HEK293 (cell line): ENCODE measurements around the gene EXOC2.

ENCODE experiments used
- CTCF ChIP-seq: fragments of 450-650 bp; formaldehyde crosslinking; IDR thresholded peaks from 2 replicates; pipeline ENCODE4 v1.5.1; 2016; ENCODE audit warnings: missing biosample characterization, missing genetic modification characterization
- REST ChIP-seq: fragments of 450-650 bp; formaldehyde crosslinking; IDR thresholded peaks from 2 replicates; pipeline ENCODE4 v1.5.1; 2016; ENCODE audit warnings: missing biosample characterization, missing genetic modification characterization
- SCRT2 ChIP-seq: fragments of 450-650 bp; formaldehyde crosslinking; IDR thresholded peaks from 2 replicates; pipeline ENCODE4 v1.5.1; 2016; ENCODE audit warnings: missing biosample characterization, missing genetic modification characterization
- TCF7L2 ChIP-seq: IDR thresholded peaks from 2 replicates; pipeline ENCODE4 v1.6.1; 2011; ENCODE audit warnings: low read depth, mild to moderate bottlenecking, inconsistent platforms, low read length, moderate library complexity, borderline replicate concordance
- TRIM28 ChIP-seq: IDR thresholded peaks from 2 replicates; pipeline ENCODE4 v1.6.1; 2011; ENCODE audit warnings: low read length, control low read depth, borderline replicate concordance
- ZBTB21 ChIP-seq: fragments of 450-650 bp; formaldehyde crosslinking; IDR thresholded peaks from 2 replicates; pipeline ENCODE4 v1.5.1; 2017; ENCODE audit warnings: missing biosample characterization, missing genetic modification characterization
- ZNF114 ChIP-seq: fragments of 450-650 bp; formaldehyde crosslinking; IDR thresholded peaks from 2 replicates; pipeline ENCODE4 v1.5.0; 2017; ENCODE audit warnings: missing biosample characterization, missing genetic modification characterization
- ZNF169 ChIP-seq: fragments of 450-650 bp; formaldehyde crosslinking; IDR thresholded peaks from 2 replicates; pipeline ENCODE4 v1.5.1; 2016; ENCODE audit warnings: missing biosample characterization, missing genetic modification characterization
- ZNF274 ChIP-seq, 2 experiments: fragments of 200-500 bp in 1 of 2; fragments of 450-650 bp in 1 of 2; sonication (Bioruptor generic) in 1 of 2; formaldehyde crosslinking in 1 of 2; IDR thresholded peaks; 2 replicates each; pipeline versions ENCODE4 v1.5.1 to v1.6.1; 2014 to 2016; ENCODE audit warnings: borderline replicate concordance in 1 of 2, inconsistent platforms in 1 of 2, low read length in 1 of 2, missing biosample characterization in 1 of 2, missing genetic modification characterization in 1 of 2
- ZNF292 ChIP-seq: fragments of 450-650 bp; formaldehyde crosslinking; IDR thresholded peaks from 2 replicates; pipeline ENCODE4 v1.5.1; 2016; ENCODE audit warnings: low read depth, missing biosample characterization, missing genetic modification characterization, borderline replicate concordance
- ZNF350 ChIP-seq: fragments of 450-650 bp; formaldehyde crosslinking; IDR thresholded peaks from 2 replicates; pipeline ENCODE4 v1.5.0; 2017; ENCODE audit warnings: missing biosample characterization, mild to moderate bottlenecking, missing genetic modification characterization
- ZNF747 ChIP-seq: fragments of 450-650 bp; formaldehyde crosslinking; IDR thresholded peaks from 2 replicates; pipeline ENCODE4 v1.5.1; 2016; ENCODE audit warnings: missing biosample characterization, missing genetic modification characterization

GRCh38 chr6:624979-625378 lies 68.0 kb downstream of the EXOC2 start:
- TF ChIP-seq TCF7L2: no peak
- no peak for TF ChIP-seq REST (tag by site-specific recombination)
- no peak for TF ChIP-seq SCRT2 (tag by site-specific recombination)
- TF ChIP-seq CTCF (tag by site-specific recombination): 0 out of 2 replicates have a peak, but pooled peaks have one; percentile 33
- no peak for TF ChIP-seq ZNF747 (tag by site-specific recombination)
- TF ChIP-seq ZNF274 (IDR thresholded peaks at IDR 0.05; ENCODE audit: low read length): no peak
- no peak for TF ChIP-seq ZNF274 (tag by site-specific recombination; IDR thresholded peaks at IDR 0.05; ENCODE audit: borderline replicate concordance)
- no peak for TF ChIP-seq TRIM28
- TF ChIP-seq ZNF292 (tag by site-specific recombination): no peak
- TF ChIP-seq ZNF169 (tag by site-specific recombination): no peak
- no peak for TF ChIP-seq ZBTB21 (tag by site-specific recombination)
- TF ChIP-seq ZNF350 (tag by site-specific recombination): no peak
- TF ChIP-seq ZNF114 (tag by site-specific recombination): no peak
